Cardiac fibroblast (primary cell): ENCODE results near the gene ADGRV1.

Experiments used
- DNase-seq, 2 donors: peaks; one replicate each; pipeline versions ENCODE4 v3.0.0 to v3.0.0-alpha.2; 2010; ENCODE audit warnings: low read depth in 2 of 2
- H3K4me3 ChIP-seq, 2 donors: replicated peaks in 1 of 2; 1 replicate in 1 of 2; 2 replicates in 1 of 2; pipeline ENCODE4 v1.5.1; 2011; ENCODE audit warnings: low read depth in 2 of 2, low read length in 2 of 2, mild to moderate bottlenecking in 2 of 2, moderate library complexity in 1 of 2
- TF ChIP-seq, protein P1 (sequence below): IDR thresholded peaks from one replicate; pipeline ENCODE4 v1.5.1; 2011; ENCODE audit warnings: low read depth, mild to moderate bottlenecking, low read length, inconsistent platforms

Gene ADGRV1

GRCh38 chr5:91091471-91092234 is 533.1 kb downstream of the ADGRV1 start:
- DNase-seq, result no peak
- TF ChIP-seq, protein P1, sequence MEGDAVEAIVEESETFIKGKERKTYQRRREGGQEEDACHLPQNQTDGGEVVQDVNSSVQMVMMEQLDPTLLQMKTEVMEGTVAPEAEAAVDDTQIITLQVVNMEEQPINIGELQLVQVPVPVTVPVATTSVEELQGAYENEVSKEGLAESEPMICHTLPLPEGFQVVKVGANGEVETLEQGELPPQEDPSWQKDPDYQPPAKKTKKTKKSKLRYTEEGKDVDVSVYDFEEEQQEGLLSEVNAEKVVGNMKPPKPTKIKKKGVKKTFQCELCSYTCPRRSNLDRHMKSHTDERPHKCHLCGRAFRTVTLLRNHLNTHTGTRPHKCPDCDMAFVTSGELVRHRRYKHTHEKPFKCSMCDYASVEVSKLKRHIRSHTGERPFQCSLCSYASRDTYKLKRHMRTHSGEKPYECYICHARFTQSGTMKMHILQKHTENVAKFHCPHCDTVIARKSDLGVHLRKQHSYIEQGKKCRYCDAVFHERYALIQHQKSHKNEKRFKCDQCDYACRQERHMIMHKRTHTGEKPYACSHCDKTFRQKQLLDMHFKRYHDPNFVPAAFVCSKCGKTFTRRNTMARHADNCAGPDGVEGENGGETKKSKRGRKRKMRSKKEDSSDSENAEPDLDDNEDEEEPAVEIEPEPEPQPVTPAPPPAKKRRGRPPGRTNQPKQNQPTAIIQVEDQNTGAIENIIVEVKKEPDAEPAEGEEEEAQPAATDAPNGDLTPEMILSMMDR, result no peak
- H3K4me3 ChIP-seq, result no peak overlapping the region

DNA sequence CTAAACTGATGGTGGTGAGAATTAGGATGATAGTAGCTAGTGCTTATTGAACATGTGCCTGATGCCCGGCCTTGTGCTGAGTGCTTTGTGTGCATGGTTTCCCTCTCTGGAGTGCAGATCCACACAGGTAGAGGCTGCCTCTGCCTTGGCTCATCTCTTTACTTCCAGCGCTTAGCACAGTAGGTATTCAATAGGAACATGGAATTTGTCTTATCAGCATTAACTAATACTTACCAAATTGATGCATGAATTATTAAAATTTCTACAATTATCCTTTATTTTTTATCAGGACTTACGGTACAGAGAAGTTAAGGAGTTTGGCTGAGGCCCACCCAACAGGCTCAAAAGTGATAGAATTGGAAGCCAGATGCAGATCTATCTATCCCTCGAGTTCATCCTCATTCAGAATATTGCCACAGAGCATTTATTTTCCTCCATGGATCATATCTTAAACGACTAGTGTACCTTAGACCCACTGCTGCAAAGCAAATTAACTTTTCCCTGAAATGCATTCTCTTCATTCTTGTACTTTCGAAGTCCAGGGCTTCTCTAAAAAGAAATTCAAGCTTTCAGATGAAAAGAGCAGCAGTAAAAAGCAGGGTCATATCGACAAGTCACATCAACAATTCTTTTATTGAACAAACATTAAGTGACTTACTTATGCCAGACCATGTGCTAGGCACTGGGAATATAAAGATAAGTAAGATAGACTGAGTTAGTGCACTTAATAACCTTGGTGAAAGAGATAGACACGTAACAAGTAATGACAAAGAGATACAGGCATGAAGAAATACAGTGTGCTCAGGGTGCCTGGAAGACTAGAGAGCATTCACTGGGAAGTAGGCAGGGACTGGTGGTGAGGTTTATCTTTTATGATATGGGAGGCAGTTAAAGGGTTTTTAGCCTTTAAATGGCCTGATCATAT is 534.5 kb downstream of the ADGRV1 start:
- TF ChIP-seq, protein P1, result no peak
- no peak for DNase-seq
- H3K4me3 ChIP-seq, result no peak overlapping the region

GRCh38 chr5:91095313-91095712 is 536.7 kb downstream of the ADGRV1 start:
- no peak overlapping the region for H3K4me3 ChIP-seq
- DNase-seq, result no peak
- TF ChIP-seq, protein P1, result no peak

GRCh38 chr5:91095786-91096385 is 537.3 kb downstream of the ADGRV1 start:
- H3K4me3 ChIP-seq, result no peak overlapping the region
- no peak for DNase-seq
- TF ChIP-seq, protein P1, result no peak

DNA sequence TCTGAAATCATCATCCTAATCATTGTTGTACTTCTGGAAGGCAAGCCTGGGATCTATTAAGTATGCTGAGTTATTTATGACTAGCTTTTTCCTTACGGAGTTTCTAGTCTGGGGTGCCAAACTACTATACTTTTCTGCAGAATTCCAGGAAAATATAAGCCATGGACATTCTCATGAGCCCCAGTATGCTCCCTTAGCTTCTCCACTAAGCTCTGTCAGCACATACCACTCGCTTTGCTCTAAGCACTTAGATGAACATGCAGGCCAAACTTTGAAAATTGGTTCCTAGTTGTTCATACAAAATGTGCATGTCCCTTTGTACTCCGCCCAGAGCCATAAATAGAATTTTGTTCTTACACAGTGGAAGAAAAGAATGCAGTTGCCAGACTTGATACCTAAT is 539.9 kb downstream of the ADGRV1 start:
- H3K4me3 ChIP-seq, result no peak overlapping the region
- peak; percentile 14 to 31 for DNase-seq
- TF ChIP-seq, protein P1, result no peak

GRCh38 chr5:91101600-91102379 is 543.2 kb downstream of the ADGRV1 start:
- no peak overlapping the region for H3K4me3 ChIP-seq
- peak; percentile 92 for DNase-seq
- TF ChIP-seq, protein P1, result peak; percentile 74
